GM13976 (cell line): ENCODE results near the gene PTH1R.
A peak's percentile ranks its signal among the peaks of the same experiment; 100 is the strongest.

Experiments used
- DNase-seq: peaks from one replicate; pipeline ENCODE4 v3.0.0; 2012; ENCODE audit warnings: low spot score
- CTCF ChIP-seq: IDR thresholded peaks from 2 replicates; pipeline ENCODE4 v1.5.1; 2012; ENCODE audit warnings: borderline replicate concordance, mild to moderate bottlenecking; ENCODE audit not compliant: insufficient read depth; ENCODE audit errors: extremely low read depth, missing control alignments, control extremely low read depth
- in situ Hi-C: fragments of 300-500 bp; cut with MboI; formaldehyde crosslinking; loops from one replicate; pipeline ENCODE4 v1.12.0; 2022; ENCODE audit warnings: low sequenced_read_pairs, mixed read lengths, inconsistent platforms; ENCODE audit not compliant: unreplicated experiment

Gene PTH1R

DNA sequence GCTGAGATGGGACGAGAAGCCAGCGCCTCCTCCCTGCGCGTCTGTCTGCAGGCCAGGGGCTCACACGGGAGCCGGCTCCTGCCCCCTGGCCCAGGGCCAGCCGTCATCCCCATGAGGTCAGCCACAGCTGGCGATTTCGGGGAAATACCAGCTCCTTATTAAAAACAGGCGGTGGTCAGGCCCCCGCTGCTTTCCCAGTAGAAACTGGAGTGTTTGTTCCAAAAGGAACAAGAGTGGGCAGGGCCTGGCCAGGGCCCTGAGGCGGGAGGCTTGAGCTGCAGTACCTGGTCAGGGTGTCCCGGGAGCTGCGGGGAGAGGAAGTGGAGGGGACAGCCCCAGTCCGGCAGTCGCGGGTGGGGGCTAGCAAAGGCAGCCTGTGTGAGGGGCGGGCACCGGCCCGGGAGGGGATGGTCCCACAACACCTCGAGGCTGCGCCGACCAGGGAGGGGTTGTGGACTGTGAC is 32.1 kb upstream of the PTH1R start:
- no peak for TF ChIP-seq CTCF
- no peak for DNase-seq
- in situ Hi-C loops = no loop called here

DNA sequence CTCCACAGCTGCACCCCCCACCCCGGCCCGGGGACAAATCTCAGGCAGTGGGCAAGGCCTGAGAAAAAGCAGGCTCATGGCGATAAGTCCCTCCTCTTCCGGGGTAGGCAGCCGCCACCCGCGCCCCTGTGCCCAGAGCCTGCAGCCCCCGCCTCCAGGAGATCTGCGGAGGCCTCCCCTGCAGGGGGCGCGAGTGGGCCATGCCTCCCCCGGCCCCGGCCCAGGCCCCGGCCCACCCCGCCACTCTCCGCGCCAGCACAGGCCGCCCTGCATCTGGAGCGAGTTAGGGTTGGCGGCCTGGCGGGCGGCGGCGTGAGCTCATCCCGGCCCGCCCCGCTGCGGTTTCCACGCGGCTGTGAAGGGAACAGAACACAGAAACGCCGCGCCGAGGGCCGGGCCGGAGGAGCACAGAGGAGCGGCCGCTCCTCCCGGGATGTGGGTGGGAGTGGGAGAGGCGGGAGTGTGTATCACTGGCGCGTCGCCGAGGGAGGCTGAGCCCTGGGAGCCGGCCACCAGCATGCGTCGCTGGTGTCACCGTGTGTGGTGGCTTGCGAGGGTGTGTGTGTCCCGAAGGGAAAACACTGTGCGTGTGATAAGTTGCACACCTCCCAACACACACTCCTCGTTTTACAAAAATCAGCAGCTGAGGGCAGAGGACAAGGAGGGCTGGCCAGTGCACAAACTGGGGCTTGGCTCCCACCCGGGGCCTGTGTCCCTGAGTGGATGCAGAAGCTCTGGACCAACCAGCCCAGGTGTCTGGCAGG is 31.5 kb upstream of the PTH1R start:
- peak; percentile 31 for TF ChIP-seq CTCF
- in situ Hi-C loops = no loop called here
- DNase-seq = peak; percentile 87

GRCh38 chr3:46846624-46847542 is 30.6 kb upstream of the PTH1R start:
- in situ Hi-C loops = no loop called here
- no peak for DNase-seq
- TF ChIP-seq CTCF = no peak

- TF ChIP-seq CTCF = no peak
- in situ Hi-C loops = no loop called here
These were observed 29.8 kb upstream of the PTH1R start for GRCh38 chr3:46847744-46848143.

GRCh38 chr3:46848271-46849044 is 29.1 kb upstream of the PTH1R start:
- TF ChIP-seq CTCF = no peak
- in situ Hi-C loops = no loop called here
- DNase-seq = no peak

More at GRCh38 chr3:46847744-46848143, 29.8 kb upstream of the PTH1R start:
- no peak for DNase-seq

DNA sequence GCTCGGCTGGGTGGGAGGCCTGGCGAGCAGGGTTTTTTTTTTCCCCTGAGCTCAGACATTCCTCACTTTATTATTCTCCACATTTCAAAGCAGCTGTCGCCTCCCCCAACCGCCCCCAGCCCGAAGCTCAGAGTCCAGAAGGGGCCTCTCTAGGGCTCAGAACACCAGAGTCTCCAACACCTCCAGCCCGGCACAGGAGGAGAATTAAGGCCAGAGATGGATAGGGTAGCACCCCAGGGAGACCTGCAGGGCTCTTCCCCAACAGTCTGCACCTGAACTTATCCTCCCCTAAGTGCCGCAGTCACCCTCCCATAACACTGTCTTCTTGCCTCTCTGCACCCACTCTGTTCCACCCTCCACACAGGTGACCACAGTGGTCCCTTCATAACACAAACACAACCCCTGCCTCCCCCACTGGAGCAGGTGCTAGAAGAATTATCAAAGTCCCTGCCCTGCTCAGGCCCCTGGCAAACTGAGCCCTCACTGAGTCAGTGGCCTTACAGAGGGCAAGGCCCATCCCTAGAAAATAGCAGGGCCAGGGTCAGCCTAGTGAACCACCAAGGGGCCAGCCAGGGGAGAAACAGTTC is 28.4 kb upstream of the PTH1R start:
- DNase-seq = no peak
- TF ChIP-seq CTCF = no peak
- in situ Hi-C loops = no loop called here
